G401 (cell line): ENCODE data around the gene PSME3IP1. TPM values are rescaled to one million over a fixed set of nuclear protein-coding genes. Genes with fewer than 3 reads are reported as not detected.
A peak's percentile ranks its signal among the peaks of the same experiment; 100 is the strongest.

ENCODE experiments used
- DNase-seq: peaks from one replicate; pipeline ENCODE4 v3.0.0-alpha.2; 2015; ENCODE audit warnings: low spot score
- in situ Hi-C: cut with HindIII; loops from 2 replicates; pipeline ENCODE4 v1.10.0; 2016; ENCODE audit warnings: low sequenced_read_pairs, mixed read lengths
- total RNA-seq: library from RNA; depleted of rRNA; stranded (reverse); fragments of >200 nt; shearing (Covaris generic); gene quantifications from 2 replicates; pipeline ENCODE4 v1.2.3, GENCODE V29; 2014; rRNA removed

The PSME3IP1 gene
- 46.6 and 66.3 TPM in 2 replicates for total RNA-seq

GRCh38 chr16:57185945-57186871, at the start of gene PSME3IP1, which contains the start of gene RSPRY1:
Gene PSME3IP1, minus strand, starts transcription at chr16:57186039. Its CDS starts 12,185 bp downstream, at chr16:57173854.
Gene RSPRY1, plus strand, starts transcription at chr16:57186329. Its CDS starts 18,330 bp downstream, at chr16:57204659.
- in situ Hi-C loops, result no loop called here
- DNase-seq, result peak; percentile 100

DNA sequence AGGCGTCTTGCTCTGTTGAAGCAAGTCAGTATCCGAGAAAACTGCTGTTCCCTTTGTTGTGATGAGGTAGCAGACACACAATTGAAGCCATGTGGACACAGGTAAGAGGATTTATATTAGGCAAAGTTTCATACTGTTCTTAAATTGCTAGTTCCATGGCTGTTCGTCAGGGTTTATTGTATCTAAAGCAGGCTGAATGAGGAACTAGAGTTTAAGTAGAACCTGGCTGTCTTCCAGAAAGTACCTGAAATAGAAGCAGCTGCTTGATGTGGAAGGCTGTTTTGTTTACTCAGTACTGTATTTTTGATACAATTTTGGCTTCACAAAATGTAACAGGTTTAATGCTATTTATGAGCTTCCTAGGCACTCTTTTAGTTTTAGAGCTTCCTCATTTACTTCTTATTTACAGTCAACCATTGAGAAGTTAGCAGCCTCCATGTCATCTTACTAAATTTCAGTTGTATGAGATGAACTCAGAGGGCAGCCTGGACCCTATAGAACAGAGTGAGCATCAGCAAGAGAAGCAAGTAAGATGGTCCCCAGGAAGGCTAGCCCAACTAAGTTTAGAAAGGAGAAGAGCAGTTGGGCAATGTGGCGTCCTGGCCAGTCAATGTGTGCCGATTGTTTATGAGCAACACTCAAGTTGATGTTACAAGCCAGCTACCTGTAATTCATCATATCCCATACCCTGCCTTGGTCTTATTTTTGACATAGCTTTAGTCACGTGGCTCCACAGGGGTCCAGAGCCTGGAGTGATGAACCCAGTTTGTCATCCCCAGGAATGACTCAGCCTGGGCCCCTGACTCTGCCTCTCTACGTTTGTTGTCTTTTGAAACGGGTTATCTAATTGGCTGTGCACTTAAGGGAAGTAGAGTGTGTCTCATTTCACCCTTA, 49.5 kb upstream of the PSME3IP1 start:
- no peak for DNase-seq
- in situ Hi-C loops, result no loop called here

DNA sequence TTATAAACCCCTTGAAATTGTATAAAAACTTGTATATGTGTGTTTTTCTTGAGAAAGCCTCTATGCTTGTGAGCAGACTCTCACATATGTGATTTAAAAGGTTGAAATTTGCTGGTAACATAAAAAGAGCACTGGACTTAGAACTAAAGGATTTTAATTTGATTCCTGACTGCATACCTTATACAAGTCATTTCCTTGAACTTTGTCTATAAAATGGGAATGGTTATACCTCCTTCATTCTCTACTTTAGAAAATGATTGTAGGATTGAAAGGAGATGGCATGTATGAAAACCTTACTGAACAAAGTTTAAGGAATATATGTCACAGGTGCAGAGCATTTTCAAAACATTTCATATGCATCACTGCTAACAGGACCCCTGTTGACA, 48.9 kb upstream of the PSME3IP1 start:
- in situ Hi-C loops, result no loop called here
- no peak for DNase-seq

DNA sequence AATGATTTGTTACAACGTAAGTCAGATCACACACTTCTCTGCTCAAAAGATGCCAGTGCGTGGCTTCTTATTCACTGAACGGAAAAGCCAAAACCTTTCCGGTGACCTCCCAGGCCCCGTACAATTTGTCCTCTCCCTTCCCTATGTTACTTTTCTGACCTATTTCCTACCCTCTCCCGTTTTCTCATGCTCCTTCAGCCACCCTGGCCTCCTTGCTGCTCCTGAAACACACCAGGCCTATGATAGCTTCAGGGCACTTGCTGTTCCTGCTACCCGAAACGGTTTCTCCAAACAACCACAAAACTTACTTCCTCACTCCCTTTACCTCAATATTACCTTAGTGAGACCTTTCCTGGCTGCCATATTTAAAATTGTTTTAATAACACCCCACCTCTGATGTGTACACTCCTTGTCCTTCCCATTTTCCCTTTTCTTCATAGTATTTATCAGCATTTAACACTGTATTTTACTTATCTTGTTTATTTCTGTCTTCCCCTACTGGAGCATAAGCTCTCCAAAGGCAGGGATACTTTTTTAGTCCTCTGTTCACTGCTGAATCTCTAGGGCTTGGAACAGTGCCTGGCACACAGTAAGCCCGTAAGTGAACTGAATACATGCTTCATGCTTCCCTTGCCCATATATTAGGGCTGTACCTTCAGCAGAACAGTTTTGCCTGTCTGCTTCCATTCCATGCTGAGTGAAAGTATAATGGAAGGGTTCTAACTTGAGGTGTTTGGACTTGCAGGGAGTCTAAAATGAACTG, 48.3 kb upstream of the PSME3IP1 start:
- DNase-seq, result no peak
- in situ Hi-C loops, result no loop called here

GRCh38 chr16:57231821-57232350, 46.0 kb upstream of the PSME3IP1 start:
- in situ Hi-C loops, result no loop called here
- DNase-seq, result no peak

DNA sequence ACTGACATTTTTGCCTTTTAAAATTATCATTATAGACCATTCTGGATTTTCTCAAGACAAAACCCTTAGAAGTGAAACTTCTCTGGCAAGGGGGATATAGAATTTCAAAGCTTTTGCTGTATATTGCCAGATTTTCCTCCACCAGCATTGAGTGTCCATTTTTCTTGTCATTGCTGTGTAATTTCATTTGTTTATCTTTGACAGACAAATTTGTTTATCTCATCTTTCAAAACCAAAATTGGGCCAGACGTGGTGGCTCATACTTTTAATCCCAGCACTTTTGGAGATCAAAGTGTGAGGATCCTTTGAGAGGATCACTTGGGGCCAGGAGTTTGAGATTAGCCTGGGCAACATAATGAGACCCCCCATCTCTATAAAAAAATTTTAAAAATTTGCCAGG, 43.2 kb upstream of the PSME3IP1 start:
- in situ Hi-C loops, result no loop called here

DNA sequence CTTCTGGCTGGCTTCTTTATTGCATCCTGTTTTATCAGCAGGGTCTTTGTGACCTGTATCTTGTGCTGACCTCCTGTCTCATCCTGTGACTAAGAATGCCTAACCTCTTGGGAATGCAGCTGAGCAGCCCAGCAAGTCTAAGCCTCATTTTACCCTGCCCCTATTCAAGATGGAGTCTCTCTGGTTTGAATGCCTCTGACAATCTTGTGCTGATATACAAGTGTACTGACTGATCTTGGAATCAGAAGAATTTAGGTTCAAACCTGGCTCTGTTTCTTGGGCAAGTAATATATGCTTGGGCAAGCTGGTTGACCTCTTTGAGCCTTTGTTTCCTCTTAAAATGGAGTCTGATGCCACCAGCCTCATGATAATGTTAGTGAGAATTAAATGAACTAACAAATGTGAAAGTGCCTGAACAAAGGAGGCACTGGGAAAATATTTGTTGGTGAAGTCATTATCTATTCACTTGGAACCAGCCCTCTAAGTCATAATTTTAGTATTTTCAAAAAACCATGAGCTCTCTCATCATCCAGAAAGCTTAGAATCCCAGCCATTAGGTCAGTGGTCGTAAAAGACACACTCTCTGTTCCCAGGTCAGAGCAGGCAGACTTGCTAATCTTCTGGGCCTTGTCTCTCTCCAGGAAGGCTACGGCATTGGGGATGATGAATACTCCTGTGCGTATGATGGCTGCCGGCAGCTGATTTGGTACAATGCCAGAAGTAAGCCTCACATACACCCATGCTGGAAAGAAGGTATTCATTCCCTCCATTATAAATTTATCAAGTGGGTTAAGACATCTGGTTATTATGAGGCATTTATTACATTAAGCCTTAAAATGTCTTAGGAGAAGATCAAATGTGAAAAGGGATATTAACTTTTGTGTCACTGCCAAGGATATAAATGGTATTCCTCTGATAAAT, 41.1 kb upstream of the PSME3IP1 start:
- DNase-seq, result no peak
- in situ Hi-C loops, result no loop called here

More for the DNA sequence above, 43.2 kb upstream of the PSME3IP1 start:
- DNase-seq, result no peak

- in situ Hi-C loops, result no loop called here
- DNase-seq, result no peak
These were observed 40.1 kb upstream of the PSME3IP1 start for GRCh38 chr16:57225978-57226377.

DNA sequence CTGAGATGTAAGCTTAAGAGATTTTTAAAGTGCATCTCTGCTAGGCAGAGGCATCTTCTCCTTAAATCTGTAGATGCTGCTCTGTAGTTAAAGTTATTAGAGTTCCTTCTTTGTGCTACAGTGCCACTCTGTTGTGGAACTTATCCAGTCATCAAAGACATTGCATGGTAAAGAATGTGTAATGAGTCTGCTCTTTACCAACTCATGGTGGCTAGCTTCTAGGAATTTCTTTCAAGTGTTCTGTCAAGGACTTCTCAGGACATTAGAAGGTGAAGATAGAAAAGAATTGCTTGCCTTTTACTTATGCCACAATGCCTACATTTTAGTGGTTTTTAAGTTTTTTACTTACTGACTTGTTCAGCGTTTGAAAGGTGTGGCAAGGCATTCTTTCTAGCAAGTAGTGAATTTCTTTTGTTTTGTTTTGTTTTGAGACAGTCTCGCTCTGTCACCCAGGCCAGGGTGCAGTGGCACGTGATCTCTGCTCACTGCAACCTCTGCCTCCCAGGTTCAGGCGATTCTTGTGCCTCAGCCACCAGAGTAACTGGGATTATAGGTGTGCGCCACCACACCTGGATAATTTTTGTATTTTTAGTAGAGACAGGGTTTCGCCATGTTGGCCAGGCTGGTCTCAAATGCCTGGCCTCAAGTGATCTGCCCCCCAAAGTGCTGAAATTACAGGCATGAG, 39.0 kb upstream of the PSME3IP1 start:
- no peak for DNase-seq
- in situ Hi-C loops, result no loop called here

DNA sequence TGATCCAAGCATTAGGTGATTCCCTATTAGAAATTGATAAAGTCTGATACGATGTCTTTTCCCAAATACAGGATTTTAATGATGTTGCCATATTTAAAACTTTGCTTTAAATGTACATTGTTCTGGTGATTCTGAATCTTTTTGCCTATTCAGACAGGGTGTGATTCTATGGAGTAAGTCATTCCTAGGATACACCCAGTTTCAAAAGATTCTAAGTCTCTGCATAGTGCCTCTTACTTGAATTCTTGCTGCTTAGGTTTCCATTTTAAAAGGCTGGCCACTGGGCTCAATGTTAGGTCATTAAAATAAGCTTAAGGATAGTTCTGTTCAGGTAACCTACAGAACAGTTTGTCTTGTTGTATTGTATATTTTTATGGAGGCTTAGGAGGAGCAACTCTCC, 37.2 kb upstream of the PSME3IP1 start:
- DNase-seq, result no peak
- in situ Hi-C loops, result no loop called here

GRCh38 chr16:57216968-57217367, 31.1 kb upstream of the PSME3IP1 start:
- DNase-seq, result no peak
- in situ Hi-C loops, result no loop called here

DNA sequence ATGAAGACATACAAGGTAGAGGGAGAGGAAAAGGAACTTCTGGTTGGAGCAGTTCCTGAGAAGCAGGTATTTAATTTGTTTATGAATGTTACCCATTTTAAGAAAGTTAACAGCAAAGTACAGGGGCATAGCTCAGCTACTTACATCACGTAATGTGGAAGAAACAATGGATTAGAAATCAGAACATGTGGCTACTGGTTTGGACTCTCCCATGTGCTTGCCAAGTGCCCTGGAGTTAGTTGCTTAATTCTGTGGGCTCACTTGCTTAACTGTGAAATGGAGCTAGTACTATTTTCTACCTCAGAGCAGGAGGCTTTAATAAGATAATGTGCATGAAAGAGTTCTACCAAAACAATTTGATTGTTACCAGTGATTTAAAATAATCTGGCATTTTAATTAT, 27.6 kb upstream of the PSME3IP1 start:
- DNase-seq, result no peak
- in situ Hi-C loops, result no loop called here

GRCh38 chr16:57209780-57210179, 23.9 kb upstream of the PSME3IP1 start:
- in situ Hi-C loops, result no loop called here
- DNase-seq, result no peak

DNA sequence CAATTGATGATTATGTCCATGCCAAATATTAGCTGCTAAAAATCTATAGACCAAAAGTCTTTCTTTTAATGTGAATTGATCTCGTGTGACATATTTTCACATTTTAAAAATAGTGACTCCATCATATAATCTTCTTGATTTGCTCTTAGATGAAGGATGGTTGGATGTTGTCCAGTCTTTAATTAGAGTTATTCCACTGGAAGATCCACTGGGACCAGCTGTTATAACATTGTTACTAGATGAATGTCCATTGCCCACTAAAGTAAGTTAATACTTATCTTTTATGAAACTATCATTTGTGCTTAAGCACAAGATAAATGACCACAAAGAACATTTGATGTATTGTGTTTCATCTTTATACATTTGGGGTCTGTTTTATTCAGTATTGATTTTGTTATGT, 23.1 kb upstream of the PSME3IP1 start:
- in situ Hi-C loops, result no loop called here
- DNase-seq, result no peak

GRCh38 chr16:57204675-57205074, 18.8 kb upstream of the PSME3IP1 start:
- in situ Hi-C loops, result no loop called here
- no peak for DNase-seq

DNA sequence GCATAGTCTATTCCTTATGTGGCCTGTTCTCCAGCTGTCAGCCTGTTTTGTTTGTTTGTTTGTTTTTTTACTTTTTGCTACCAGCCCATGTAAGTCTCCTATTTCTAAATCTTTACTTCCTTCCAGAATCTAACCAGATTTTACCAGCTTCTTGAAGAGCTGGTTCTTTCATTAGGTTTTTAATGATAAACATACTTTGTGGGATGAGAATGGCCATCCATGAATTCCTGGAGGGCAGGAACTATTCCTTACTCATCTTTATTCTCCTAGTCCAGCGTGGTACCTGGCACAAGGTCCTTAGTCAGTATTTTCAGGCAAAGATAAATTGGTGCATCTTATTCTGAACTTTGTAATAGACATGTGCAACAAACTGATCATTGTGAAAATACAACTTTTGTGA, 17.6 kb upstream of the PSME3IP1 start:
- in situ Hi-C loops, result no loop called here

DNA sequence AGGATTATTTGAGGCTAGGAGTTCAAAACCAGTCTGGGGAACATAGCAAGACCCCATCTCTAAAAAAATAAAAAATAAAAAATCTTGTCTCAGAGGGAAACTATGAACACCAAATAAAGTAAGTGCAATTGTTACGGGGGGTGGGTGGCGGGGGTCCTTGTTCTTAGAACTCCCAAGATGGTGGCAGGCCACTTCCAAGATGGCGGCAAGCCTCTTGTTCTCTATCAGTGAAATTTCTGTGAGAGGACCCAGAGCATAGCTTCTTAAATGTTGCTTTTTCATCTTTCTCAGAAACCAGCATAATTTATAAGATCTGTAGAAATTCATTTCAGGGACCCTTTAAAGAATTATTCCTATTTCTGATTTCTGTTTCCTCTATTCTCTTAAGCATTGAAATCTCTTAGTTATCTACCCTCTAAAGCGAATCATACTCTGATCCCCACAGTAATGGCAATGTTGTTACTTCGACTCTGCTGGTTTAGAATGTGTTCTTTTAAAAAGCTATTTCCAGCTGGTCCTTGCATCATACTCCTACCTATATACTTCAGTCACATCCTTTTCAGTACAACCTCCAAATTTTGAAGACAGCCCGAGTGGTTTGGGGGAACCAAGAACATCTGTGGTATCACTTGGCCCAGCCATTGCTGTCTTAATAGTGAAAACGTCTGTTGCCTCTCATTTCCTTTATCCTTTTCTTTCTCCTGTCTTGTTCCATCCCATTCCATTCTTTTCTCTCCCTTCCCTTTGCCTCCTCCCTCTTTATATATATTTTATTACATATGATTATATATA, 16.5 kb upstream of the PSME3IP1 start:
- DNase-seq, result no peak
- in situ Hi-C loops, result no loop called here

More for the DNA sequence above, 17.6 kb upstream of the PSME3IP1 start:
- no peak for DNase-seq
